Activated CD4-positive, alpha-beta memory T cell treated with anti-CD3 and anti-CD28 coated beads for 36 hours (primary cell): ENCODE data around the gene NRAP. TPM values are rescaled to one million over a fixed set of nuclear protein-coding genes. Genes with fewer than 3 reads are reported as not detected.

Experiments used
- CTCF ChIA-PET: fragments of 350-600 bp; sonication (Branson Sonifier 250); formaldehyde crosslinking; loops from one replicate; lab custom pipeline; 2021; ENCODE audit warnings: antibody characterized with exemption, inconsistent platforms; lab: Charles Lee
- POLR2A ChIA-PET: fragments of 350-600 bp; sonication (Branson Sonifier 250); formaldehyde crosslinking; loops from one replicate; lab custom pipeline; 2021; ENCODE audit warnings: antibody characterized with exemption; lab: Charles Lee
- DNase-seq: peaks from one replicate; pipeline ENCODE4 v3.0.0-alpha.2; 2020
- H3K27ac Mint-ChIP-seq: one replicate; pipeline ENCODE4 v1.8.0; 2021; ENCODE audit warnings: mixed read lengths
- H3K27me3 Mint-ChIP-seq: one replicate; pipeline ENCODE4 v1.8.0; 2021; ENCODE audit warnings: mixed read lengths
- H3K36me3 Mint-ChIP-seq: one replicate; pipeline ENCODE4 v1.8.0; 2021; ENCODE audit warnings: mixed read lengths
- H3K4me1 Mint-ChIP-seq: one replicate; pipeline ENCODE4 v1.8.0; 2021; ENCODE audit warnings: low read depth, mixed read lengths
- H3K4me3 Mint-ChIP-seq: one replicate; pipeline ENCODE4 v1.8.0; 2021; ENCODE audit warnings: mild to moderate bottlenecking, mixed read lengths
- H3K9me3 Mint-ChIP-seq: one replicate; pipeline ENCODE4 v1.8.0; 2021; ENCODE audit warnings: mixed read lengths
- intact Hi-C: fragments of 100-400 bp; cut with micrococcal nuclease; formaldehyde crosslinking; loops from one replicate; pipeline ENCODE4 v1.15.1; 2023
- total RNA-seq, 2 experiments: library from RNA; stranded (reverse); gene quantifications; one replicate each; pipeline ENCODE4 v1.2.3, GENCODE V29; 2021

Gene NRAP
- total RNA-seq, 2 experiments from 2014 or later, result not detected

GRCh38 chr10:113552014-113552413 lies 111.8 kb downstream of the NRAP start:
- Mint-ChIP-seq H3K4me3 (no peak overlapping the region), H3K27ac (no peak overlapping the region), H3K36me3 (no peaks in the 10 kb centered on the region), H3K27me3 (peaks cover 16% of the 10 kb centered on the region), H3K9me3 (no peaks in the 10 kb centered on the region), H3K4me1 (no peaks in the 10 kb centered on the region)
- intact Hi-C loops, result no loop called here
- ChIA-PET CTCF (no interaction called here), POLR2A (no interaction called here)
- DNase-seq, result no peak

DNA sequence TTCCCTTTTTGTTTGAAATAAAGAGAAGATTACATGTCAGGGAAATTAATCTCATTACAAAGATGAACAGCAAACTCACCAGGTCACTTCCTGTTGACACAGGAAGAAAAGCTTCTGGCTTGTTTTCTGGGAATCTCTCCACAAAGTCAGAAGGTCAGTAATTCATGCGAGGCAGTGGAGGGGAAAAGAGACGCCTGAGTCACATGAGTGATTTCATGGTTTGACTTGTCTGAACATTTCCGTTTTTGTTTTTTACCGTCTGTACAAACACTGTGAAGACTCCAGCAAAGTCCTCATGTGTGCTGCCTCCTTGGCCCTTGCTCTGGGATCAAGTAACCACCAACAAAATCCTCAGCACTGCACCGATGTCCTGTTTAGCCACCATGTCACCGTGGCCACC lies 113.5 kb downstream of the NRAP start:
- Mint-ChIP-seq H3K4me3 (no peak overlapping the region), H3K4me1 (no peaks in the 10 kb centered on the region), H3K9me3 (no peaks in the 10 kb centered on the region), H3K27ac (no peak overlapping the region), H3K36me3 (no peaks in the 10 kb centered on the region), H3K27me3 (peaks cover 10% of the 10 kb centered on the region)
- DNase-seq, result no peak
- POLR2A ChIA-PET, result no interaction called here
- intact Hi-C loops, result no loop called here
- CTCF ChIA-PET, result no interaction called here

- ChIA-PET CTCF (no interaction called here), POLR2A (no interaction called here)
Observed at GRCh38 chr10:113549856-113550255, 114.0 kb downstream of the NRAP start.

DNA sequence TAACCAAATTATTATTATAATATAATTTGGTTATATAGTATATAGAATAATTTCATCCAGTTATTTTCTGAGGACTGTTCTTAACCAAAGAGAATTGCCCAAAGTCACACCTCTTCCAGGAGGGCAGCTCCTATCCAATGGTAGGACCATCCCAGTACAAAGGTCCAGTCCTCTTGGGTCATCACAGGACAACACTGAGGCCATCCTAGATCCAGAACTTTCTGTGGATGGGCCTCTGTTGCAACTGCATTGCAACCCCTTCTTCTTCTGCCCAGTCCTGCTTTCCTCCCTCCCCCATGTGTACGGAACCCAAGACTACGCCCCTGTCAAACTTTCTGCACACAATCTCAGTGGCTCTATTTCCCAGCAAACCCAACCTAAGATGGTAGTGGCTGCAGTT lies 116.4 kb downstream of the NRAP start:
- CTCF ChIA-PET, result no interaction called here
- Mint-ChIP-seq H3K9me3 (no peaks in the 10 kb centered on the region), H3K36me3 (no peaks in the 10 kb centered on the region), H3K27ac (no peak overlapping the region), H3K27me3 (peaks cover 7% of the 10 kb centered on the region), H3K4me1 (no peaks in the 10 kb centered on the region), H3K4me3 (no peak overlapping the region)
- POLR2A ChIA-PET, result no interaction called here
- intact Hi-C loops, result no loop called here
- no peak for DNase-seq

More at GRCh38 chr10:113549856-113550255, 114.0 kb downstream of the NRAP start:
- no peaks in the 10 kb centered on the region for H3K36me3 Mint-ChIP-seq
- intact Hi-C loops, result no loop called here
- no peak overlapping the region for H3K27ac Mint-ChIP-seq
- no peaks in the 10 kb centered on the region for H3K9me3 Mint-ChIP-seq
- H3K27me3 Mint-ChIP-seq, result peaks cover 9% of the 10 kb centered on the region
- H3K4me1 Mint-ChIP-seq, result no peaks in the 10 kb centered on the region
- no peak overlapping the region for H3K4me3 Mint-ChIP-seq
- DNase-seq, result no peak

DNA sequence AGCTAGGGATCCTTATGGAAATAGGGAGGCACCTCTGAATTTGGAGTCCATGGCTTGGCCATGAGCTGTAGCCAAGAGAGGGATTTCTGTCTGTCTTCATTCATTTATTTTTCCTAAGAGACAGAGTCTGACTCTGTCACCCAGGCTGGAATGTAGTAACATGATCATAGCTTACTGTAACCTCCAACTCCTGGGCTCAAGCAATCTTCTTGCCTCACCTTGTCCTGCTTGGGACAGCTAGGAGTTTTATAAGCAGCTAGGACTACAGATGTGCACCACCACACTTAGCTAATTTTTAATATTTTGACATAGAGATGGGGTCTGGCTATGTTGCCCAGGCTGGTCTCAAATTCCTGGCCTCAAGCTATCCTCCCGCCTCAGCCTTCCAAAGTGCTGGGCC lies 119.4 kb downstream of the NRAP start:
- H3K36me3 Mint-ChIP-seq, result no peaks in the 10 kb centered on the region
- H3K27me3 Mint-ChIP-seq, result peaks cover 3% of the 10 kb centered on the region
- CTCF ChIA-PET, result no interaction called here
- no peak overlapping the region for H3K4me3 Mint-ChIP-seq
- no peaks in the 10 kb centered on the region for H3K9me3 Mint-ChIP-seq
- intact Hi-C loops, result no loop called here
- no peaks in the 10 kb centered on the region for H3K4me1 Mint-ChIP-seq
- POLR2A ChIA-PET, result no interaction called here
- no peak overlapping the region for H3K27ac Mint-ChIP-seq
- DNase-seq, result no peak

GRCh38 chr10:113543107-113543955 lies 120.5 kb downstream of the NRAP start:
- no peak for DNase-seq
- intact Hi-C loops, result no loop called here
- peaks cover 3% of the 10 kb centered on the region for H3K27me3 Mint-ChIP-seq
- H3K9me3 Mint-ChIP-seq, result no peaks in the 10 kb centered on the region
- H3K4me3 Mint-ChIP-seq, result no peak overlapping the region
- ChIA-PET POLR2A (no interaction called here), CTCF (no interaction called here)
- no peaks in the 10 kb centered on the region for H3K36me3 Mint-ChIP-seq
- no peaks in the 10 kb centered on the region for H3K4me1 Mint-ChIP-seq
- no peak overlapping the region for H3K27ac Mint-ChIP-seq

DNA sequence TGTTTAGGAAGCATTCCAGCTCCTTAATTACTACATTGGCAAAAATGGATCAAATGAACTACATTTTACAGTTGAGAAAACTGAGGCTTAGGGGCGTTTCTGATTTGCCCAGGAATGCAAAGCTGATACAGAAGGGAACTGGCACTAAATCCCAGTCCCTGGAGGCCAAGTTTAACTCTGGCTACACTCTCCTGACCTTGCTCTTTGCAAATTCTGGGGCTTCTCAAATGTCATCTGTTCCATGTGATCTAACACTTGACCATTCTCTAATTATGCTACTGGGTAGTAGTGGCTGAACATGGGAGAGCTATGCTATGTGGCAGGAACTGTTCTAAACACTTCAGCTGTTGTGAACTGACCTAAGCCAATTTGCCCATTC lies 122.3 kb downstream of the NRAP start:
- POLR2A ChIA-PET, result no interaction called here

GRCh38 chr10:113540845-113541548 lies 122.8 kb downstream of the NRAP start:
- H3K4me3 Mint-ChIP-seq, result no peak overlapping the region
- no peak for DNase-seq
- H3K27ac Mint-ChIP-seq, result no peak overlapping the region
- POLR2A ChIA-PET, result no interaction called here
- intact Hi-C loops, result no loop called here
- no peaks in the 10 kb centered on the region for H3K9me3 Mint-ChIP-seq
- CTCF ChIA-PET, result interaction anchor here (1.0 to 1.2 kb wide), 2 partner anchors 20 to 22 kb away, joined by 4 to 5 read pairs; no protein-coding TSS in a partner anchor
- no peaks in the 10 kb centered on the region for H3K36me3 Mint-ChIP-seq
- H3K4me1 Mint-ChIP-seq, result no peaks in the 10 kb centered on the region
- no peaks in the 10 kb centered on the region for H3K27me3 Mint-ChIP-seq

More for the DNA sequence above, 122.3 kb downstream of the NRAP start:
- no peak overlapping the region for H3K27ac Mint-ChIP-seq
- intact Hi-C loops, result no loop called here
- no peaks in the 10 kb centered on the region for H3K4me1 Mint-ChIP-seq
- CTCF ChIA-PET, result interaction anchor here (1.0 to 1.2 kb wide), 2 partner anchors 20 to 22 kb away, joined by 4 to 5 read pairs; no protein-coding TSS in a partner anchor
- no peaks in the 10 kb centered on the region for H3K36me3 Mint-ChIP-seq
- H3K9me3 Mint-ChIP-seq, result no peaks in the 10 kb centered on the region
- DNase-seq, result no peak
- no peaks in the 10 kb centered on the region for H3K27me3 Mint-ChIP-seq
- H3K4me3 Mint-ChIP-seq, result no peak overlapping the region

DNA sequence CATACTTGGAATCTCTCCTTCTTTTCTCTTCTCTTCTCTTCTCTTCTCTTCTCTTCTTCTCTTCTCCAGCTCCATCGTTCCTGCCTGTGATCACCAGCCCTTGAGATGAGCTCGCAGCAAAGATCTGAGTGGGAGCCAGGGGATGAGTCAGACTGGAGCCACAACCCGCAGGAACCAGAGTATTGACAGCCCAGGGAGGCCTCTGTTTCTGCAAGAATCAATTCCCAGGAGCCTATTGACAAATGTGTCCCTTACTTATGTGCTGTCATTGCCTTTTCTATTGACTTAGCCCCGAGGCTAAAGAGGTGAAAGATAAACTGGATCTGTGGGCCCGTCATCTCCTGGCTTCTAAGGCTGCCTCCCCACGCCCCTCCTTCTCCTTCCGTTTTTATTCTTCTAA lies 124.1 kb downstream of the NRAP start:
- Mint-ChIP-seq H3K4me3 (no peak overlapping the region), H3K4me1 (no peaks in the 10 kb centered on the region), H3K27ac (no peak overlapping the region), H3K9me3 (no peaks in the 10 kb centered on the region), H3K36me3 (no peaks in the 10 kb centered on the region), H3K27me3 (peaks cover 3% of the 10 kb centered on the region)
- peak; percentile 11 for DNase-seq
- ChIA-PET CTCF (no interaction called here), POLR2A (no interaction called here)
- intact Hi-C loops, result no loop called here

Other genes with a start within 250 kb of the NRAP start
- not detected for gene HABP2, start 111.0 kb downstream of the NRAP start, total RNA-seq
- 10 to 100 TPM; 12.2 to 13.3 TPM for gene CASP7, start 15.9 kb upstream of the NRAP start, total RNA-seq
- not detected for gene PLEKHS1, start 87.6 kb upstream of the NRAP start, total RNA-seq
- 10 to 100 TPM; 13.8 to 16.6 TPM for gene DCLRE1A, start 190.0 kb upstream of the NRAP start, total RNA-seq
- gene NHLRC2, start 190.6 kb upstream of the NRAP start, total RNA-seq, result 10 to 100 TPM; 21.8 to 23.7 TPM